HG02938 (cell line): ENCODE measurements around the gene AGER.
"Not testable (repeated sequence)": the region's sequence is repeated elsewhere in the genome, so short reads cannot be mapped to it uniquely, and the experiment has no call there.

Source experiments
- ATAC-seq: cut with Tn5 transposase; IDR thresholded peaks from one replicate; pipeline ENCODE4 v1.9.1; 2021; ENCODE audit warnings: mild to moderate bottlenecking, moderate library complexity; ENCODE audit not compliant: unreplicated experiment

AGER gene

GRCh38 chr6:32184084-32184640, at the start of gene AGER:
Gene AGER, minus strand, starts transcription at chr6:32184253. Its CDS starts 31 bp downstream, at chr6:32184222.
- ATAC-seq, result no peak

DNA sequence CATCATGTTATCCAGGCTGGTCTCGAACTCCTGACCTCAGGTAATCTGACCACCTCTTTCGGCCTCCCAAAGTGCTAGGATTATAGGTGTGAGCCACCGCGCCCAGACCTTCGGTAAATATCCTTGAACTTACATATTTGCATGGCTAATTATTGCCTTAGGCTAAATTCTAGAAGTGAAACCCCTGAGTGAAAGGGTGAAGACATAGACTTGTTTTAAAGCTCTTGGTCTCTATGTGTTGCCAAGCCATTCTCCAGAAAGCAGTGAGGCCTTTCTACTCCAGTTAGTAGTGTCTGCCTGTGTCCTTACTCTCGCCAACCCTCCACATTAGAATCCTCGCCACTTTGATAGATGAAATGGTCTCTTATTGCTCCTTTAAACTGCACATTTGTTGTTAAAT, 42.4 kb upstream of the AGER start:
- no peak for ATAC-seq

DNA sequence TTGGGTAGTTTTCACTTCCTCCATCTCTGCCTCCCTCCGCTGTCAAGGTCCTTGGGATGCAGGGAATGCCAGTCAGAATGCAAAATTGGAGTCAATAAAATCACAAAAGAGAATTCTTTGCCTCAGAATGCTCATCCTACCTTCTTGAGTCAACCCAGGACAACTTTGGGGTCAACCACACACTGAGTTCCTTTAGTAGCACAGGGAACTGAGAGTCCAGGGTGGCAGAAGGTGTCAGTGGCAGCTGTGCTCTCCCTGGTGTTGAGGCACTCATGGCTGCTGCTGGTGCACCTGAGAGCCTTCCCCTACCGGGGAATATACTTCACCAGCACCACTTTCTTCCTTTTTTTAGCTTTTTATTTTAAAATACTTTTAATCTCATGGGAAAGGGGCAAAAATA, 40.6 kb upstream of the AGER start:
- no peak for ATAC-seq

DNA sequence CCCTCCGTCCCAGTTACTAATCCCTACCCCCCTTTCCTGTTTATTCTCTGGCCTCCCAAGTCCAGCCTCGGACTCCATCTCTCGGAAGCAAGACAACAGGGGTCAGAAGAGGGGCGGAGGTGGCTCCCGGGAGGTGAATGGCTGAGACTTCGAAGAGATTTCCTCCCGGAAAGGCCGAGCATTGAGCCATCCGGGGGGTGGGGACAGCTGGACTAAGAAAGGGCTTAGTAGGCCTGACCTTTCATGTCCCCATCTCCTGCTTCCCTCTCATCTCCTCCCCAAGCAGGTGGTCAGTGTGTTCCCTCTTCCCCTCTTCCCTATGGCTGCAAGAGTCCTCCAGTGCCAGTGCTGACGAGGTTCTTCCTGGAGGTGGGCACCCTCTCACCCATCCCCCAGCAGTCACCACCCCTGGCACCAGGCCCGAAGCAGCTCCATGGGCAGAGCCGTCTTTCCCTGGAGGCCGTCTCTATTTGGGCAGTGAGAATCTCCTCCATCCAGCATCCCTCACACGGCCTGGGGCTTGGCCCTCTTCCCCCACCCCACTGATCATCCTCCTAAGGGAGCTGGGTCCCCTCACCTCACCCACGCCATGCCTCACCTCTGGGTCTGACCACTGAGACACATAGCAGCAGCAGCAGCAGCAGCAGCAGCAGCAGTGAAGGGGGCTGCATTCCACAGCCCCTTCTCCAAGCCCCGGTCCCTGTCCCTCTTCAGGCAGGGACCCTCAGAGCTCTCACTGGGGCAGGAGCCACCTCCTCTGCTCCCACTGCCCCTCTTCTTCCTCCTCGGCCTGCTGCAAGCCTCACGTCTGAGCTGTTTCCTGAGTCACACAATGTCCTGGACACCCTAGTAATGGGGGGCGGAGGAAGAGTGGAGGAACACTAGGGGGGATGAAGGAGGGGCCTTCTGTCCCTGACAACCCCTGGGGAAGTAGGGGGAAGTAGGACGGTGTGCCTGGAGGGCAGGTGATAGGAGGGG, 39.5 kb upstream of the AGER start, which contains the start of gene NOTCH4:
TSS of gene NOTCH4 (minus strand) at position 810 of the 978 bp plus-strand sequence. CDS start at position 671, 139 bp downstream.
- ATAC-seq, result no peak

GRCh38 chr6:32222333-32223230, 38.5 kb upstream of the AGER start:
- ATAC-seq, result no peak

DNA sequence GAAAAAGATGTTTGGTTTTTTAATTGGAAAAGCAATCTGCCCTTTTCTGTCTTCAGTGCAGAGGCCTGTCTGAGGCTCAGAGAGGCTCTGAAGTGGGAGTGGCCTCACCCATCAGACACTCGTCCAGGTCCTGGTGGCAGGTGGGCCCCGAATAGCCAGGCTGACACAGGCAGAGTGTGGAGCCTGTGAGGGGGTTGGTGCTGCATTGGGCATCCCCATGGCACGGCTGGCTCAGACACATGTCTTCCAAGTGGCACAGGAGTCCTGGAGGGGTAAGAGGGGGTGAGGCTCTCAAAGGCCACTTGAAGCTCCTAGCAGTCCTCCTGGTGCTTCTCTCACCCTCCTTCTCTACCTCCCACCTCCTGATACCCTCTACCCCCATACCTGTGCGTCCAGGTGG, 36.0 kb upstream of the AGER start:
- no peak for ATAC-seq

DNA sequence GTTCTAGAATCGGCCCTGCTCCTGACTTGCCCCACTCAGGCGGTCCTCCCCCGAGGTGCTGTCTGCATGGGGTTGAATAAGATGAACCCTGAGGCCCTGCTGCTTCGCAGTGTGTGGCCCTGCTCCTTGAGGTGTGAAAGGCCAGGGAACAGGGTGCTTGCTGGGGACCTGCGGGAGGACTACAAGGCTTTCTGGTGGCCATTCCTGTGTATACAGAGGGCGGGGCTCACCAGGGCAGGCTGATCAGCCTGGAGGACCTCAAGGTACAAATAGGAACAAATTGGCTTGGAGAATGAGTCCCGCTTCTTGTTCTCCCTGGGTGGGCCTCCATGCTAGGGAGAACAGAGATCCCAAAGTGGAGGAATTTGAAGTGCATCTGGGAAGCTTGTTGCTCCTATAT, 34.1 kb upstream of the AGER start:
- no peak for ATAC-seq

DNA sequence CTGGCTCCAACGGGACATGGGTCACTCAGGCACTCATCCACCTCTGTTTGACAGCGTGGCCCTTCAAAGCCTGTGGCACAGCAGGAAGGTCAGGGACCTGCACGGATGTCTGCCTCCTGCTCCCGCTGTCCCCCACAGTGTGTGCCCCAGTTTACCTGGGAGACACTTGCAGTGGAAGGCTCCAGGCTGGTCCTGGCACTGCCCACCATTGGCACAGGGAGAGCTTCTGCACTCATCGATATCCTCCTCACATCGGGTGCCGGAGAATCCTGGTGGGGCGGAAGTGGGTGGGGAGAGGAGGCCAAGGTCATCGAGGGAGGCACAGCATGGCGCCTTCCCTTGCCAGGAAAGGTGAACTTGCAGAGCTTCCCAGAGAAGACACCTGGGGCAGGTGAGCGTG, 32.9 kb upstream of the AGER start:
- no peak for ATAC-seq

GRCh38 chr6:32216285-32216684, 32.2 kb upstream of the AGER start:
- ATAC-seq, result no peak

GRCh38 chr6:32215617-32216016, 31.6 kb upstream of the AGER start:
- ATAC-seq, result no peak

DNA sequence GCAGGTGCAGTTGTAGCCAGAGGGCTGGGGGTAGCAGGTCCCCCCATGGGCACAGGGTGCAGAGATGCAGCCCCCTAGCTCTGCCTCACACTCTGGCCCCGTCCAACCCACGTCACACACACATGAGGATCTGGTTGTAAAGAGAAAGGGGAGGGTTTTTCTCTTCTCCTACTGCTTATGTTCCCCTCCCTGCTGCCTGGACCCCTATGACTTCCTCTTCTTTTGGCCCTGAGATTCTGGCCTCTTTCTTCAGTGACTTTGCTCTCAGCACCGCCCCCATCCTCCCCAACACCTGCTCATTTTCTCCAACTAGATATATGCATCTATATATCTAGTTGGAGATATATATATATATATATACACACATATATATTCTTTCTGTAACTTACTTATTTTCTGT, 30.1 kb upstream of the AGER start:
- no peak for ATAC-seq

DNA sequence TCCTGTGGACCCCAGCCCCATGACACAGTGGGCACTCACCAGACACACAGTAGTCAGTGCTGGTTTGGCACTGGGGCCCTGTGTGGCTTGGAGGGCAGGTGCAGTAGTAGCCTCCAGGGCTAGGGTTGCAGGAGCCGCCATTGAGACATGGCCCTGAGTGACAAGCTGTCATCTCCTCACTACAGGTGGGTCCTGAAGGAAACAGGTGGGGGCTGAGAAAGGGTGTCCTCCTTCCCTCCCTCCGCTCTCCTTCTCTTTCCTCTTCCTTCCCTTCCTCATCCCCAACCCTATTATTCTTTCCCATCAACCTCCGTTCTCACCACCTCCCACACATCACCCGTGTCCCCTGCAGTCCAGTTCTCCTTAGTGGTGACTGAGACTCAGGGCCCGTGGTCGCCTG, 29.6 kb upstream of the AGER start:
- ATAC-seq, result no peak

GRCh38 chr6:32212076-32212760, 28.2 kb upstream of the AGER start:
- ATAC-seq, result no peak

- ATAC-seq, result not testable (repeated sequence)
Measured at GRCh38 chr6:32211432-32211831, 27.4 kb upstream of the AGER start.

DNA sequence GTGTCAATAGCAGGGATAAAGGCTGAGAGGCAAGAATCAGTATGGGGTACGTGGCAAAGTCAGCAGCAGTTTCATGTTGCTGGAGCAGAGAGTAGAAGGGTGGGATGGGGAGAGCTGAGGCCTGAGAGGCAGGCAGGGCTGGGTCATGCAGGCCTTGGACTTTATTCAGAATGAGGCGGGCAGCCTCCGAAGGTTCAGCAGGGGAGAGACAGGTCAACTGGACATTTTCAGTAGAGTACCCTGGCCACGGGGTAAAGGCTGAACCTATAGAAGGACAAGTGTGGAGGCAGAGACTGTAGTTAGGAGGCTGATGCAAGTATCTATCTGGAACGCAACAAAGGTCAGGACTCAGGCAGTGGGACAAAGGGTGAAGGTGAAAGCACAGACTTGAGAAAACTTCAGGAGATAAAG, 26.1 kb upstream of the AGER start:
- ATAC-seq, result no peak

DNA sequence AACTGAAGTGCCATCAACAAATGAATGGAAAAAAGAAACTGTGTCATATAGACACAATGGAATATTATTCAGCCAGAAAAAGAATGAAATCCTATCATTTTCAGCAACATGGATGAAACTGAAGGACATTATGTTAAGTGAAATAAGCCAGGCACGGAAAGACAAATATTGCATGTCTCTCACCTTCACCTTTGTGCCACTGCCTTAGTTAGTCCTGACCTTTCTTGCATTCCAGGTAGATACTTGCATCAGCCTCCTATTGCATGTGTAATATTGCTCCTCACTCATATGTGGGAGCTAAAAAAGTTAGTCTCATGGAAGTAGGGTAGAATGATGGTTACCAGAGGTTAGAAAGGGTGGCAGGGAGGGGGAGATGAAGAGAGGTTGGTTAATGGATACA, 24.9 kb upstream of the AGER start:
- ATAC-seq, result no peak

GRCh38 chr6:32204268-32204715, 20.2 kb upstream of the AGER start:
- no peak for ATAC-seq

GRCh38 chr6:32203426-32204267, 19.6 kb upstream of the AGER start:
- no peak for ATAC-seq

DNA sequence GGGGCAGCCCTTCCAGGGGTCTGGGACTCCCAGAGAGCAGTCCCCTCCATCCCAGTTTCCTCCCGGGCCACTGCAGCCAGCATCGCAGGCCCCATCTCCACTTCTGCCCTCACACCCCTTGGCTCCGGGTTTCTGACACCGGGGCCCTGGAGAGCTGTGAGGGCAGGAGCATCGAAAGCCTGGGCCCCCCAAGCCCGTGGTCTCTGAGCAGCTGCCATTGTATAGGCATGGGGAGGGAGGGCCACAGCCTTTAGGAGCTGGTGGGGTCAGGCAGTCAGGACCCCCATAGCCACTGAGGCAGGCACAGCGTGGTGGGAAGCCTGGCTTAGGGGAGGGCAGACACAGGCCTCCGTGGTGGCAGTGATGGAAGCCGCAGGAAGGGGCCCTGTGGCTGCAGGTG, 18.1 kb upstream of the AGER start:
- ATAC-seq, result no peak
